ENCODE measurements around the gene CTNNB1.

CTNNB1 gene

DNA sequence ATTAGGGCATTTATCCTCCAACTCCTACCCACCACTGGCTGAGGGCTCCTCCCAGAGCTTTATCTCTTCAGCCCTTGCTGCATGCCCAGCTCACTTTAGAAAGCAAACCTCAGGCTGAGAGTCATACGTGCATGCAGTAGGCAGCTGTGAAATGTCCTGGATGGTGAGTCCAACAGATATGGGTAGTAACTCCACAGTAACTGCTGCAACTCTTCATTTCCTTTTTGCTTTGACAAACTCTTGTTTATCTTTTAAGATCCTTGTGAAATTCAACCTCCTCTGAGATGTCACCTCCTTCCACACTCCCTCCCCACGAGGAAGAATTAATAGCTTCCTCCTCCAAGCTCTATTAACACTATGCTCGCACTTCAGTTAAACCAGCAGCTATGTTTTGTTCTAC lies 35.9 kb upstream of the CTNNB1 start:
- TF ChIP-seq, protein P1, sequence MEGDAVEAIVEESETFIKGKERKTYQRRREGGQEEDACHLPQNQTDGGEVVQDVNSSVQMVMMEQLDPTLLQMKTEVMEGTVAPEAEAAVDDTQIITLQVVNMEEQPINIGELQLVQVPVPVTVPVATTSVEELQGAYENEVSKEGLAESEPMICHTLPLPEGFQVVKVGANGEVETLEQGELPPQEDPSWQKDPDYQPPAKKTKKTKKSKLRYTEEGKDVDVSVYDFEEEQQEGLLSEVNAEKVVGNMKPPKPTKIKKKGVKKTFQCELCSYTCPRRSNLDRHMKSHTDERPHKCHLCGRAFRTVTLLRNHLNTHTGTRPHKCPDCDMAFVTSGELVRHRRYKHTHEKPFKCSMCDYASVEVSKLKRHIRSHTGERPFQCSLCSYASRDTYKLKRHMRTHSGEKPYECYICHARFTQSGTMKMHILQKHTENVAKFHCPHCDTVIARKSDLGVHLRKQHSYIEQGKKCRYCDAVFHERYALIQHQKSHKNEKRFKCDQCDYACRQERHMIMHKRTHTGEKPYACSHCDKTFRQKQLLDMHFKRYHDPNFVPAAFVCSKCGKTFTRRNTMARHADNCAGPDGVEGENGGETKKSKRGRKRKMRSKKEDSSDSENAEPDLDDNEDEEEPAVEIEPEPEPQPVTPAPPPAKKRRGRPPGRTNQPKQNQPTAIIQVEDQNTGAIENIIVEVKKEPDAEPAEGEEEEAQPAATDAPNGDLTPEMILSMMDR (conservative IDR thresholded peaks at IDR 0.05; ENCODE audit: low read depth, low read length), result no peak
- DNase-seq (ENCODE audit: low read depth), result no peak
- no peak overlapping the region for H3K4me3 ChIP-seq (ENCODE audit: low read length)

- DNase-seq (ENCODE audit: low read depth), result no peak
- TF ChIP-seq, protein P1 (conservative IDR thresholded peaks at IDR 0.05; ENCODE audit: low read depth, low read length), result no peak
- H3K4me3 ChIP-seq (ENCODE audit: low read length), result no peak overlapping the region
These were observed 34.5 kb upstream of the CTNNB1 start for GRCh38 chr3:41164777-41165176.

DNA sequence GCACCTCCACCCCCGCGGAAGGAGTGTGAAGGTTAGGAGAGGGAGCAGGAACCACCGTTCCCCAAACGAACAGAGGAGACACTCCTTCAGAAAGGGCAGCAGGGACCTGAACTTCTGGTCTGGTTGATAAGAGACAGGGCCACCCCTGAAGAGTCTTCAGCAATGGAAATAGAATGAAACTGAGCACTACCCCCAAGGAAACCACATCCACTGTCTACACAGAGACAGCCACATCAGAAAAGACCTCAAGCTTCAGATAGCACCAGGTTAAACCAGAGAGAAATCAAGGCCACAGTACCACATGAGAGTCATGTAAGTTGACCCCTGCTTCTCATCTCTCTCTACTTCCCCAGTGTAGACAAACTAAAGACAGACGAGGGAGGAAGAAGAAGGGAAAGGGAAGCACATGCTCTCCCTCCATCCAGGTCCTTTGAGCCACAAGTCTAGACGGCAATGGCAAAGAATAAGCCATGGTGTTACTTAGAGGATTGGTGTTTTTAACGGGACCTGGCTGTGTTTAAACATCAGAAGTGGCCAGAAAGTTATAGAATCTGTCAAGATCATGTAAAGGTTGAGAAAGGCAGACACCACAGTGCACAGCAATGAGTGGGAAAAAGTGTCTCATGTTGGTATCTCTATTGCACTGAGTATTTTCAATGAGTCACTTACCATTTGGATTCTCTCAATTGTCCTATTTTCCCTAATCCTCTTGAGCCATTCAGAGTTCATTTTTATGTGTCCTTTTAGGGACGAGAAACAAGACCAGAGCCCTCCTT lies 31.4 kb upstream of the CTNNB1 start:
- DNase-seq (ENCODE audit: low read depth), result no peak
- TF ChIP-seq, protein P1 (conservative IDR thresholded peaks at IDR 0.05; ENCODE audit: low read depth, low read length), result no peak

GRCh38 chr3:41169023-41169422 lies 30.3 kb upstream of the CTNNB1 start:
- TF ChIP-seq, protein P1 (conservative IDR thresholded peaks at IDR 0.05; ENCODE audit: low read depth, low read length), result no peak
- DNase-seq (ENCODE audit: low read depth), result no peak
- H3K4me3 ChIP-seq (ENCODE audit: low read length), result no peak overlapping the region

More for the DNA sequence above, 31.4 kb upstream of the CTNNB1 start:
- H3K4me3 ChIP-seq (ENCODE audit: low read length), result no peak overlapping the region

DNA sequence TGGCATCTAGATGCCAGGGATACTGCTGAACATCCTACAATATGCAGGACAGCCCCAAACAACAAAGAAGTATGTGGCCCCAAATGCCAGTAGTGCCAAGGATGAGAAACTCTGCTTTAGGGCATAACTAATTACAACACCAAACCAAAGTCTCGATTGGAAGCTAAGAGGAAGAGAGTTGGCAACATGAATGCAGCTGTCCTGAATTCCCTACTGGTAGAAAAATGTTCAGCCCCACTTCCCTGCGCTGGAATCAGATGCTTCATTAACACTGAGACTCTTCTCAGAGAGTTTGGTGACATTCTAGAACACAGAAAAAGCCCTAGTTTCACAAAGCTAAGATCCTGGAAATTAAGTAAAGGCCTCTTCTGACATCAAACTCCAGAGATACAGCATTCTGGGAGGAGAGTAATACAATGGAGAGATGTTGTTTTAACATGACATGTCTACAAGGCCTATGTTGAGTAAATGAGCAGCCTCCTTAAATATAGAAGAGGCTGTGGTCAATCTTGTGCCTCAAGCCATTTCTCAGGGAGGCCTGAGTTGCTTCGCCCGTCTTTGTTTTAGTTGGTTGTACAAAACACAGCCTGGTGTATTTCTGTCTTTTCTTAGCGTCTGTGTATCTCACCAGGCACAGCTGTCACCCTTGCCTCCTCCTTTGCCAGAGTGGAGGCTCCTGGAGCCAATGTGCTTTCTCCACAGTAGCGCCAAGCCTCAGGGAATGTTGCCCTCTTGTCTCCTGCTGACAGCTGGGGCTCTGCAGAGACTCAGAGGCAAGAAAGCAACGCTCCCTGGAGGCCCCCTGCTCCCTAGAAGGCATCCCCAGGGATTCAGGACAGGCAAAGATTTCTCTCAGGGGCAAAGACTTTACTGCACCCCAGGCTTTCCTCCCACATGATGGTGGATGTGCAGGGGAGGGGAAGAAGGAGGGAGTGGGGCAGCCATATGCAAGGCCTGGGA lies 25.1 kb upstream of the CTNNB1 start:
- no peak overlapping the region for H3K4me3 ChIP-seq (ENCODE audit: low read length)
- no peak for DNase-seq (ENCODE audit: low read depth)
- TF ChIP-seq, protein P1 (conservative IDR thresholded peaks at IDR 0.05; ENCODE audit: low read depth, low read length), result no peak

GRCh38 chr3:41175365-41175764 lies 23.9 kb upstream of the CTNNB1 start:
- TF ChIP-seq, protein P1 (conservative IDR thresholded peaks at IDR 0.05; ENCODE audit: low read depth, low read length), result no peak
- no peak overlapping the region for H3K4me3 ChIP-seq (ENCODE audit: low read length)
- DNase-seq (ENCODE audit: low read depth), result no peak
